IMR-90 (cell line): ENCODE results near the gene USP17L26. TPM values are rescaled to one million over a fixed set of nuclear protein-coding genes. Genes with fewer than 3 reads are reported as not detected.
"Not testable (repeated sequence)": the region's sequence is repeated elsewhere in the genome, so short reads cannot be mapped to it uniquely, and the experiment has no call there.

ENCODE experiments used
- ATAC-seq: fragments of 200-7000 bp; cut with Tn5 transposase; 2 replicates; pipeline ENCODE4 v1.9.1; 2020; ENCODE audit warnings: low read depth, mild to moderate bottlenecking, moderate library complexity
- BruUV-seq: library from RNA; stranded (reverse); fragments of 400-500 nt; replicated peaks from 2 replicates; lab custom pipeline; 2021; lab: Mats Ljungman, UMichigan
- CTCF ChIA-PET: fragments of 300-600 bp; formaldehyde crosslinking; extraction: SDS; loops from one replicate; lab custom pipeline; 2021; ENCODE audit warnings: antibody characterized with exemption; lab: Yijun Ruan, JAX
- POLR2A ChIA-PET: fragments of 300-600 bp; sonication (Branson Sonifier 250); formaldehyde crosslinking; loops from one replicate; lab custom pipeline; 2022; ENCODE audit warnings: antibody characterized with exemption; ENCODE audit not compliant: unreplicated experiment; lab: Charles Lee
- DNase-seq: peaks from one replicate; pipeline ENCODE4 v3.0.0; 2013
- H2AFZ ChIP-seq: replicated peaks from 2 replicates; pipeline ENCODE3; 2013; ENCODE audit warnings: low read length, mild to moderate bottlenecking; ENCODE audit not compliant: poor library complexity
- H2AK5ac ChIP-seq: 2 replicates; pipeline ENCODE4 v1.6.1; 2013; ENCODE audit warnings: low read depth, low read length, inconsistent platforms
- H2AK9ac ChIP-seq: replicated peaks from 2 replicates; pipeline ENCODE3; 2013; ENCODE audit warnings: mild to moderate bottlenecking, low read depth, low read length, moderate library complexity; ENCODE audit not compliant: poor library complexity
- H2BK120ac ChIP-seq: 2 replicates; pipeline ENCODE4 v1.6.1; 2013; ENCODE audit warnings: low read depth, low read length, inconsistent platforms
- H2BK15ac ChIP-seq: 3 replicates; pipeline ENCODE4 v1.6.1; 2013; ENCODE audit warnings: low read depth, low read length, inconsistent platforms
- H2BK20ac ChIP-seq: 2 replicates; pipeline ENCODE4 v1.6.1; 2013; ENCODE audit warnings: low read depth, mild to moderate bottlenecking, inconsistent platforms, low read length, moderate library complexity
- H2BK5ac ChIP-seq: 2 replicates; pipeline ENCODE4 v1.6.1; 2013; ENCODE audit warnings: mild to moderate bottlenecking, low read depth, low read length, inconsistent platforms; ENCODE audit not compliant: poor library complexity, severe bottlenecking
- H3K14ac ChIP-seq: replicated peaks from 2 replicates; pipeline ENCODE4 v1.6.1; 2013; ENCODE audit warnings: low read depth, low read length, inconsistent platforms
- H3K18ac ChIP-seq: 2 replicates; pipeline ENCODE4 v1.6.1; 2013; ENCODE audit warnings: low read depth, low read length, control low read depth
- H3K23ac ChIP-seq: 2 replicates; pipeline ENCODE4 v1.6.1; 2013; ENCODE audit warnings: low read depth, low read length, inconsistent platforms
- H3K27ac ChIP-seq: 2 replicates; pipeline ENCODE4 v1.5.1; 2013; ENCODE audit warnings: mild to moderate bottlenecking, control low read depth, low read length; ENCODE audit not compliant: insufficient read depth
- H3K27me3 ChIP-seq: 2 replicates; pipeline ENCODE4 v1.6.1; 2013; ENCODE audit warnings: low read length; ENCODE audit not compliant: control insufficient read depth, insufficient read depth
- H3K36me3 ChIP-seq: 2 replicates; pipeline ENCODE4 v1.6.1; 2013; ENCODE audit warnings: low read length, mixed read lengths; ENCODE audit not compliant: control insufficient read depth, insufficient read depth
- H3K4ac ChIP-seq: 2 replicates; pipeline ENCODE4 v1.6.1; 2013; ENCODE audit warnings: low read depth, low read length, inconsistent platforms
- H3K4me1 ChIP-seq: 2 replicates; pipeline ENCODE4 v1.6.1; 2013; ENCODE audit warnings: low read length, mixed read lengths; ENCODE audit not compliant: control insufficient read depth, insufficient read depth
- H3K4me2 ChIP-seq: 2 replicates; pipeline ENCODE4 v1.6.1; 2013; ENCODE audit warnings: low read depth, mild to moderate bottlenecking, control low read depth, low read length, moderate library complexity
- H3K4me3 ChIP-seq: 2 replicates; pipeline ENCODE4 v1.5.1; 2013; ENCODE audit warnings: low read depth, mild to moderate bottlenecking, control low read depth, low read length, moderate library complexity; ENCODE audit not compliant: insufficient read depth
- H3K56ac ChIP-seq: 2 replicates; pipeline ENCODE4 v1.6.1; 2013; ENCODE audit warnings: low read length, inconsistent platforms; ENCODE audit not compliant: insufficient read depth; ENCODE audit errors: extremely low read depth
- H3K79me1 ChIP-seq, 2 experiments: 2 replicates each; pipeline ENCODE4 v1.6.1; 2013; ENCODE audit warnings: low read length in 2 of 2, inconsistent platforms in 1 of 2, low read depth in 1 of 2
- H3K9ac ChIP-seq: 2 replicates; pipeline ENCODE4 v1.6.1; 2013; ENCODE audit warnings: low read depth, low read length, control low read depth
- H3K9me1 ChIP-seq: 2 replicates; pipeline ENCODE4 v1.6.1; 2013; ENCODE audit warnings: low read length, inconsistent platforms; ENCODE audit not compliant: insufficient read depth
- H3K9me3 ChIP-seq: 2 replicates; pipeline ENCODE4 v1.6.1; 2013; ENCODE audit warnings: low read length; ENCODE audit not compliant: control insufficient read depth, insufficient read depth
- H4K20me1 ChIP-seq: 2 replicates; pipeline ENCODE4 v1.6.1; 2013; ENCODE audit warnings: low read length, inconsistent platforms; ENCODE audit not compliant: insufficient read depth
- H4K5ac ChIP-seq: 2 replicates; pipeline ENCODE4 v1.6.1; 2013; ENCODE audit warnings: mild to moderate bottlenecking, low read depth, low read length, control low read depth
- H4K8ac ChIP-seq, 2 experiments: 2 replicates each; pipeline ENCODE4 v1.6.1; 2013; ENCODE audit warnings: low read depth in 2 of 2, low read length in 2 of 2, control low read depth in 1 of 2, inconsistent platforms in 1 of 2
- H4K91ac ChIP-seq: 2 replicates; pipeline ENCODE4 v1.6.1; 2013; ENCODE audit warnings: low read depth, low read length, inconsistent platforms; ENCODE audit not compliant: insufficient read depth
- WGBS, 2 experiments: methylation state at CpG; one replicate each; pipeline versions ENCODE4 v1.1.5 to v1.1.7; 2013; ENCODE audit warnings: missing lambda C conversion rate in 2 of 2; ENCODE audit not compliant: insufficient read length in 1 of 2; ENCODE audit errors: extremely low coverage in 2 of 2; 5-methylcytosine and 5-hydroxymethylcytosine counted together
- dilution Hi-C: fragments of 300-500 bp; cut with HindIII; formaldehyde crosslinking; loops from one replicate; pipeline ENCODE4 v1.14.3; 2018; ENCODE audit warnings: low sequenced_read_pairs; ENCODE audit not compliant: unreplicated experiment
- in situ Hi-C: fragments of 300-500 bp; cut with MboI; formaldehyde crosslinking; loops from 3 replicates; pipeline ENCODE4 v1.14.3; 2019; ENCODE audit warnings: low sequenced_read_pairs, inconsistent platforms, mixed read lengths
- intact Hi-C: fragments of 100-400 bp; cut with micrococcal nuclease; formaldehyde crosslinking; loops from 2 replicates; pipeline ENCODE4 v1.10.0; 2022
- polyA plus RNA-seq, 3 experiments: library from polyadenylated mRNA; depleted of rRNA; stranded (reverse); fragments of >200 nt; gene quantifications; 2 replicates each; pipeline ENCODE4 v1.2.3, GENCODE V29; 2012; ENCODE audit warnings: low replicate concordance in 1 of 3
- total RNA-seq: library from RNA; depleted of rRNA; stranded (reverse); fragments of >200 nt; gene quantifications from 2 replicates; pipeline ENCODE4 v1.2.3, GENCODE V29; 2012

Gene USP17L26
- total and polyA plus RNA-seq, 2 of the 4 experiments (the other 2 are of a cell fraction), result not detected

- H3K4me3 ChIP-seq, H3K4me1 ChIP-seq, H3K9ac ChIP-seq, DNase-seq, H4K20me1 ChIP-seq, H3K4me2 ChIP-seq, H3K36me3 ChIP-seq, ATAC-seq, H3K9me1 ChIP-seq, H4K5ac ChIP-seq, H2BK20ac ChIP-seq, BruUV-seq, H3K14ac ChIP-seq, CTCF ChIA-PET, H3K4ac ChIP-seq, intact Hi-C loops, H2BK120ac ChIP-seq, H3K79me1 ChIP-seq, H4K8ac ChIP-seq, H3K9me3 ChIP-seq, H2AK9ac ChIP-seq, H4K91ac ChIP-seq, H3K56ac ChIP-seq, H3K27ac ChIP-seq, POLR2A ChIA-PET, H2AFZ ChIP-seq, in situ Hi-C loops, H2AK5ac ChIP-seq, dilution Hi-C loops, H2BK15ac ChIP-seq, H3K23ac ChIP-seq, H3K27me3 ChIP-seq, H3K18ac ChIP-seq, H2BK5ac ChIP-seq: not testable (repeated sequence)
- WGBS, 2 experiments, result no CpG with 5 or more reads among the region's 15 CpGs
These were observed 4.6 kb downstream of the USP17L26 start, which contains the start of gene USP17L5 for GRCh38 chr4:9339103-9339502. USP17L5 (plus strand) TSS chr4:9339403; CDS start chr4:9339403, 0 bp downstream.

- ATAC-seq, H4K5ac ChIP-seq, H3K79me1 ChIP-seq, H3K18ac ChIP-seq, H3K36me3 ChIP-seq, H2AK5ac ChIP-seq, H4K91ac ChIP-seq, H3K27ac ChIP-seq, H4K8ac ChIP-seq, H2AFZ ChIP-seq, H2BK5ac ChIP-seq, H3K4me3 ChIP-seq, BruUV-seq, H2BK20ac ChIP-seq, H2BK15ac ChIP-seq, DNase-seq, H3K4ac ChIP-seq, CTCF ChIA-PET, H3K56ac ChIP-seq, H3K14ac ChIP-seq, H2BK120ac ChIP-seq, dilution Hi-C loops, H3K4me1 ChIP-seq, in situ Hi-C loops, H2AK9ac ChIP-seq, H4K20me1 ChIP-seq, H3K9me3 ChIP-seq, H3K9me1 ChIP-seq, H3K9ac ChIP-seq, POLR2A ChIA-PET, intact Hi-C loops, H3K4me2 ChIP-seq, H3K23ac ChIP-seq, H3K27me3 ChIP-seq: not testable (repeated sequence)
- WGBS, 2 experiments, result no CpG with 5 or more reads among the region's 15 CpGs
These were observed 9.4 kb downstream of the USP17L26 start, which contains the start of gene USP17L27 for GRCh38 chr4:9343848-9344247. USP17L27 (plus strand) TSS chr4:9344148; CDS start chr4:9344148, 0 bp downstream.
